OCI-LY1 (cell line): ENCODE results near the gene ACTN4.

ENCODE experiments used
- H2AFZ ChIP-seq: fragments of 200-600 bp; sonication (generic), shearing (Covaris generic); 2 replicates; pipeline ENCODE4 v1.6.0; 2014; ENCODE audit warnings: antibody characterized with exemption, mild to moderate bottlenecking, low read length
- H3F3A ChIP-seq: fragments of 200-600 bp; sonication (generic), shearing (Covaris generic); 2 replicates; pipeline ENCODE4 v1.6.0; 2014; ENCODE audit warnings: mild to moderate bottlenecking, antibody characterized with exemption, low read length, moderate library complexity; ENCODE audit not compliant: insufficient read depth
- H3K27ac ChIP-seq: fragments of 200-600 bp; sonication (generic); 2 replicates; pipeline ENCODE4 v1.5.1; 2014; ENCODE audit warnings: low read length, mixed run types, mild to moderate bottlenecking, low read depth; ENCODE audit not compliant: poor library complexity, severe bottlenecking
- H3K27me3 ChIP-seq: fragments of 200-600 bp; sonication (generic); 2 replicates; pipeline ENCODE4 v1.6.0; 2014; ENCODE audit warnings: antibody characterized with exemption, mild to moderate bottlenecking, low read length, moderate library complexity; ENCODE audit not compliant: insufficient read depth
- H3K36me3 ChIP-seq: fragments of 200-600 bp; sonication (generic); 2 replicates; pipeline ENCODE4 v1.6.1; 2014; ENCODE audit warnings: mild to moderate bottlenecking, antibody characterized with exemption, low read length, moderate library complexity, mixed read lengths; ENCODE audit not compliant: insufficient read depth
- H3K4me1 ChIP-seq: fragments of 200-600 bp; sonication (generic); 2 replicates; pipeline ENCODE4 v1.5.1; 2014; ENCODE audit warnings: mild to moderate bottlenecking, low read length, moderate library complexity; ENCODE audit not compliant: insufficient read depth, severe bottlenecking
- H3K4me2 ChIP-seq: fragments of 200-600 bp; sonication (generic), shearing (Covaris generic); 2 replicates; pipeline ENCODE4 v1.6.1; 2014; ENCODE audit warnings: low read length
- H3K4me3 ChIP-seq: fragments of 200-600 bp; sonication (generic); 2 replicates; pipeline ENCODE4 v1.5.1; 2014; ENCODE audit warnings: low read length, low read depth, mild to moderate bottlenecking, mixed read lengths; ENCODE audit not compliant: poor library complexity, severe bottlenecking
- H3K79me2 ChIP-seq: fragments of 200-600 bp; shearing (Covaris generic); 2 replicates; pipeline ENCODE4 v1.6.1; 2016; ENCODE audit warnings: mixed run types, low read length, mixed read lengths; ENCODE audit not compliant: insufficient read depth
- H3K9ac ChIP-seq: fragments of 200-600 bp; sonication (generic), shearing (Covaris generic); 2 replicates; pipeline ENCODE4 v1.6.1; 2014; ENCODE audit warnings: mild to moderate bottlenecking, low read length, mixed read lengths
- H3K9me2 ChIP-seq: fragments of 200-600 bp; sonication (generic), shearing (Covaris generic); 2 replicates; pipeline ENCODE4 v1.6.1; 2014; ENCODE audit warnings: low read depth, mild to moderate bottlenecking, low read length, mixed read lengths
- H3K9me3 ChIP-seq: fragments of 200-600 bp; shearing (Covaris generic); 2 replicates; pipeline ENCODE4 v1.6.1; 2014; ENCODE audit warnings: low read length, mixed read lengths
- H4K20me1 ChIP-seq: fragments of 200-600 bp; sonication (generic), shearing (Covaris generic); 2 replicates; pipeline ENCODE4 v1.6.0; 2016; ENCODE audit warnings: mild to moderate bottlenecking, low read length; ENCODE audit not compliant: insufficient read depth
- CTCF ChIP-seq: fragments of 200-600 bp; sonication (generic), shearing (Covaris generic); IDR thresholded peaks from 2 replicates; pipeline ENCODE4 v1.5.1; 2017; ENCODE audit warnings: mild to moderate bottlenecking, antibody characterized with exemption, low read length, moderate library complexity, mixed read lengths
- EZH2 ChIP-seq: fragments of 200-600 bp; sonication (generic), shearing (Covaris generic); IDR thresholded peaks from 2 replicates; pipeline ENCODE4 v1.8.0; 2017; ENCODE audit warnings: borderline replicate concordance, mixed run types, mild to moderate bottlenecking, antibody characterized with exemption, low read length, moderate library complexity, mixed read lengths

The ACTN4 gene

GRCh38 chr19:38699027-38699346, 51.5 kb downstream of the ACTN4 start:
- Histone ChIP-seq H2AFZ (no peak overlapping the region), H3F3A (no peaks in the 10 kb centered on the region), H3K36me3 (peaks cover 41% of the 10 kb centered on the region; the same call in 1 of the 2 replicates), H3K9me3 (no peaks in the 10 kb centered on the region), H3K9me2 (no peaks in the 10 kb centered on the region), H4K20me1 (no peaks in the 10 kb centered on the region), H3K4me3 (no peak overlapping the region), H3K4me1 (peaks cover 19% of the 10 kb centered on the region), H3K79me2 (no peaks in the 10 kb centered on the region), H3K4me2 (no peak overlapping the region), H3K27me3 (no peaks in the 10 kb centered on the region), H3K9ac (no peak overlapping the region), H3K27ac (no peak overlapping the region)
- TF ChIP-seq EZH2 = no peak
- TF ChIP-seq CTCF = no peak

- no peaks in the 10 kb centered on the region for H4K20me1 ChIP-seq
- H3F3A ChIP-seq = no peaks in the 10 kb centered on the region
- no peaks in the 10 kb centered on the region for H3K79me2 ChIP-seq
- H3K4me1 ChIP-seq = peaks cover 11% of the 10 kb centered on the region
- no peaks in the 10 kb centered on the region for H3K9me2 ChIP-seq
- no peaks in the 10 kb centered on the region for H3K27me3 ChIP-seq
- no peak overlapping the region for H3K4me2 ChIP-seq
- H3K9ac ChIP-seq = no peak overlapping the region
- no peak overlapping the region for H2AFZ ChIP-seq
- no peaks in the 10 kb centered on the region for H3K9me3 ChIP-seq
- TF ChIP-seq EZH2 (no peak), CTCF (no peak)
- H3K27ac ChIP-seq = no peak overlapping the region
- peaks cover 49% of the 10 kb centered on the region for H3K36me3 ChIP-seq
- no peak overlapping the region for H3K4me3 ChIP-seq
These were observed 52.3 kb downstream of the ACTN4 start for GRCh38 chr19:38699647-38700349.

GRCh38 chr19:38700350-38700901, 53.0 kb downstream of the ACTN4 start:
- no peak overlapping the region for H3K4me2 ChIP-seq
- H3K27ac ChIP-seq = no peak overlapping the region
- H3K9ac ChIP-seq = no peak overlapping the region

More at GRCh38 chr19:38700350-38700901, 53.0 kb downstream of the ACTN4 start:
- Histone ChIP-seq H3K9me2 (no peaks in the 10 kb centered on the region), H3K79me2 (no peaks in the 10 kb centered on the region), H3F3A (no peaks in the 10 kb centered on the region), H3K9me3 (no peaks in the 10 kb centered on the region), H3K36me3 (peaks cover 55% of the 10 kb centered on the region), H3K4me3 (no peak overlapping the region), H3K4me1 (peaks cover 4% of the 10 kb centered on the region), H3K27me3 (no peaks in the 10 kb centered on the region), H2AFZ (no peak overlapping the region), H4K20me1 (no peaks in the 10 kb centered on the region)
- TF ChIP-seq EZH2 (no peak), CTCF (no peak)
